A673 (cell line): ENCODE data around the gene SH3GL3.

ENCODE experiments used
- CTCF ChIP-seq: fragments of 300-800, 200-600 bp; sonication (generic); conservative IDR thresholded peaks from 2 replicates; pipeline ENCODE4 v1.5.1; 2017; ENCODE audit warnings: low read depth, mild to moderate bottlenecking, antibody characterized with exemption, low read length, moderate library complexity, mixed read lengths
- EZH2 ChIP-seq: fragments of 200-600 bp; sonication (generic); IDR thresholded peaks from 2 replicates; pipeline ENCODE4 v1.6.1; 2017; ENCODE audit warnings: borderline replicate concordance, low read depth, mild to moderate bottlenecking, mixed read lengths, antibody characterized with exemption, low read length; ENCODE audit not compliant: poor library complexity, severe bottlenecking

- TF ChIP-seq CTCF (no peak), EZH2 (no peak)
These were observed 40.4 kb downstream of the SH3GL3 start for GRCh38 chr15:83487519-83487918.
